Measurements from ENCODE around the gene RFFL. TPM values are rescaled to one million over a fixed set of nuclear protein-coding genes. Genes with fewer than 3 reads are reported as not detected.
A peak's percentile ranks its signal among the peaks of the same experiment; 100 is the strongest.
"Not testable (repeated sequence)": the region's sequence is repeated elsewhere in the genome, so short reads cannot be mapped to it uniquely, and the experiment has no call there.

Gene RFFL, protein sequence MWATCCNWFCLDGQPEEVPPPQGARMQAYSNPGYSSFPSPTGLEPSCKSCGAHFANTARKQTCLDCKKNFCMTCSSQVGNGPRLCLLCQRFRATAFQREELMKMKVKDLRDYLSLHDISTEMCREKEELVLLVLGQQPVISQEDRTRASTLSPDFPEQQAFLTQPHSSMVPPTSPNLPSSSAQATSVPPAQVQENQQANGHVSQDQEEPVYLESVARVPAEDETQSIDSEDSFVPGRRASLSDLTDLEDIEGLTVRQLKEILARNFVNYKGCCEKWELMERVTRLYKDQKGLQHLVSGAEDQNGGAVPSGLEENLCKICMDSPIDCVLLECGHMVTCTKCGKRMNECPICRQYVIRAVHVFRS
- 10 to 100 TPM; 19.6 to 23.8 (median 23.8) TPM for polyA plus RNA-seq (ENCODE audit: insufficient read length in 3 of 3)

DNA sequence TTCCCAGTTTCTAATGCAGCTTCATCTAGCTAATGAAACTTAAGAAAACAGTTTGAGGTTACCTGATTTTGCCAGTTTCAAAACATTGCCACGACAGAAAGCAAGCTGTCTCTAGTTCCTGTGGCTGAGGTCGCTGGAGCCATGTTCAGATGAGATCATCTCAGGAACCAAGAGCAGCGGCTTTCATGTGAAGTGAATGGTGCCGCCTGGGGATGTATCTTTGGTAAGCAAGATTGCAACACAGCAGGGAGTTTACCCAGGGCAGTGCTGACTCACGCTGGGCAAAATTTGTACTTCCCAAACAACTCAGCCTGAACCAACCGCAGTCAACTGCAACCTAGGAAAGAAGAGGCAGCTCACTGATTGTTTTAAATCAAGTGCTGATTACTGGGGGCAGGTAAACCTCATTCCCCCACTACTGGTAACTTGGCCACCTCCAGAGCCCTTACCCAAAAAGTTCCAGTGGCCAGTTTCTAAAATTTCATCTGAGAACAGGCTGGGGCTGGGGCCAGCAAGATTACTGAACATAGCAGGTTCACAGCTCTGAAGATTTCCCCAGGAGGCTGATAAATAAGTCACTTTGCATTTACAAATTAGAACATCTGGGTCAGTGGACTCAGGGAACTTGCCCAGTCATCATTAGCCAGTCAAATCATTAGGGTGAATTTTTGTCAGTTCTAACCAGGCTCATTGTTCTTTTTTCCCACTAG, at the start of gene RFFL:
Gene RFFL (minus strand): TSS at position 194 of the 710 bp plus-strand sequence. CDS start 37,154 bp downstream, outside the sequence.
- DNase-seq (ENCODE audit: low read depth in 3 of 3, low spot score in 2 of 3), result peak; percentile 45 to 63 (median 55)

DNA sequence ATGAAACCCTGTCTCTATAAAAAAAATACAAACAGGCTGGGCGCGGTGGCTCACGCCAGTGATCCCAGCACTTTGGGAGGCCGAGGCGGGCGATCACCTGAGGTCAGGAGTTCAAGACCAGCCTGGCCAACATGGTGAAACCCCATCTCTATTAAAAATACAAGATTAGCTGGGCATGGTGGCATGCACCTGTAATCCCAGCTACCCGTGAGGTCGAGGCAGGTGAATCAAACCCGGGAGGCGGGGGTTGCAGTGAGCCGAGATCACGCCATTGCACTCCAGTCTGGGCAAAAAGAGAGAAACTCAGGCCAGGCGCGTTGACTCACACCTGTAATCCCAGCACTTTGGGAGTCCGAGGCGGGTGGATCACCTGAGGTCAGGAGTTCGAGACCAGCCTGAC, 47.3 kb upstream of the RFFL start:
- not testable (repeated sequence) for DNase-seq (ENCODE audit: low read depth in 3 of 3, low spot score in 2 of 3)

DNA sequence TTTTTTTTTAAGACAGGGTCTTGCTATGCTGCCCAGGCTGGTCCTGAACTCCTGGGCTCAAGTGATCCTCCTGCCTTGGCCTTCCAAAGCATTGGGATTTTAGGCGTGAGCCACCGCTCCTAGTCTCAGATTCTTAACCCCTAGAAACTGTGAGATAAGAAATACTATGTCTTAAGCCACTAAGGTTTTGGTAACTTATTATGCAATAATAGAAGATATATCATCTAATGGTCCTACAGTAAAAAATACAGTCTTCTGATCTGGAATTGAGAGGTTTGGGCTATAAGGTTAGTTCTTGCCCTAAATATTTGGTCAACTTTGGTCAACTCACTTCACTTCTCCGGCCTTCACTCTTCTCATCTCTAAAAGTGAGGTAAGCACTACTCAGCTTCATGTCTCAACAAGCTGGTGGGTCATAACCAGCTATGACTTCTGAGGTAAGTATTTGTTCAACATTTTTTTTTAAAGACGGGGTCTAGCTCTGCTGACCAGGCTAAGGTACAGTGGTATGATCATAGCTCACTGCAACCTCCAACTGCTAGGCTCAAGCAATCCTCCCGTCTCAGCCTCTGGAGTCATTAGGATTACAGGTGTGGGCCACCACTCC, 41.4 kb upstream of the RFFL start:
- DNase-seq (ENCODE audit: low read depth in 3 of 3, low spot score in 2 of 3), result no peak

DNA sequence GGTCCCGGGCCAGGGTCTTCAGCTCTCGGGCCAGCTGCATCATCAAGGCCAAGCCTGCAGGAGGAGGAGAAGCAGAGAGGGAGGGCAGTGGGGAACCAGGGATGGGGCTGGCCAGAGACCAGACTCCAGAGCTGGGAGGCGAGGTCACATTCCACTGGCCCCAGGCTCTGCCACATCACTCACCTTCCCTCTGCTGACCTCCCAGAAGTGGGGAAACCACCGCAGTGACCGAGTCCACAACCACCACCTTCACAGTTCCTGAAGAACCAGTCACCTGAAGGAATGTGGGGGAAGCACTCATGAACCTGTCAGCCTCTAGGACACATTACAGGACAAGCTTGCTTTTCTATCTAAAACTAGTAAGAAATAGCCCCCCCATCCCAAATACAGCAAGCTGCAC, 39.8 kb upstream of the RFFL start:
- DNase-seq (ENCODE audit: low read depth in 3 of 3, low spot score in 2 of 3), result no peak

DNA sequence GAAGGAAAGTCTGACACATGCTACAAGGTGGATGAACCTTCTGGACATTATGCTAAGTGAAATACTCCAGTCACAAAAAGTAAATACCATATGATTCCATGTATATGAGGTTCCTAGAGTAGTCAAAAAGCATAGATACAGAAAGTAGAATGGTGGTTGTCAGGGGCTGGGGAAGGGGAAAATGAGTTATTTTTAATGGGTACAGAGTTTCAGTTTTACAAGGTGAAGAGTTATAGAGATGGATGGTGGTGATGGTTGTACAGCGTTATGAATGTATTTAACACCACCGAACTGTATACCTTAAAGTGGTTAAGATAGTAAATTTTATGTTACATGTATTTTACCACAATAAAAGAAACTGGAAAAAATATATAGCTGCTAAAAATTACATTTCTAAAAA, 38.2 kb upstream of the RFFL start:
- no peak for DNase-seq (ENCODE audit: low read depth in 3 of 3, low spot score in 2 of 3)

DNA sequence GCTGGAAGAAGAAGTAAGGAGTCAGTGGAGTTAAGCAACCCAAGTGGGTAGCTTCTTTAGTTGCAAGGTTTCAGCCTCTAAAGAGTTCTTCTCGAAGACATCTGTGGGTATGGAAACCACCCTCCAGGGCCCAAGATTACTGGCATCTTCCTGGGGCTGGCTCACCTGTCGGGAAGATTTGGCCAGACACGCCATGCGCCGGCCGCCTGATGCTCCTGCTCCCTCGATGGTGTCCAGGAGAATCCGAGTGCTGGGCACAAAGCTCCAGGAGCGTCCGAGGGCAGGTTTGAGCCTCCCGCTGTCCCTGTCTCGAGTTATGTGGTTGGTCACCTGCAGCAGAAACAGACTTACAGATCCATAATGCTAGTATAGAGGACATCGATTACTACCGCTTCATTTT, 37.5 kb upstream of the RFFL start:
- DNase-seq (ENCODE audit: low read depth in 3 of 3, low spot score in 2 of 3), result no peak

DNA sequence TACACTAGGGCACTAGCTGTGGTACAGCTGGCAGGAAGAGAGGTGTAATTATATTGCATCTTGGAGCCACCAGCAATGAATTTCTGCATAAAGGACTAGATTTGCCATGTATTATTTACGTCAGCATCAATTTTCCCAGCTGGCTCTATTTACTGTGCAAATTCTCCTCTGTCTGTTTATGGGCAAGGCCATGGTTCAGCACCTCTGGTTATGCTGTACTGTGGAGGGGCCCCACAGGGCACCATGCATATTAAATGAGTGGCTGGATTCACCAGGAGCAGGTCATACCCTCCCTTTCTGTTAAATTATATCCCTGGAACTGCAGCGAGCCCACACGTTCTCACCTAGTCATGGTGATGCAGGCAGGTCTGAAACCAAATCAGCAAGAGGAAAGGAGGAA, 36.4 kb upstream of the RFFL start:
- DNase-seq (ENCODE audit: low read depth in 3 of 3, low spot score in 2 of 3), result no peak

DNA sequence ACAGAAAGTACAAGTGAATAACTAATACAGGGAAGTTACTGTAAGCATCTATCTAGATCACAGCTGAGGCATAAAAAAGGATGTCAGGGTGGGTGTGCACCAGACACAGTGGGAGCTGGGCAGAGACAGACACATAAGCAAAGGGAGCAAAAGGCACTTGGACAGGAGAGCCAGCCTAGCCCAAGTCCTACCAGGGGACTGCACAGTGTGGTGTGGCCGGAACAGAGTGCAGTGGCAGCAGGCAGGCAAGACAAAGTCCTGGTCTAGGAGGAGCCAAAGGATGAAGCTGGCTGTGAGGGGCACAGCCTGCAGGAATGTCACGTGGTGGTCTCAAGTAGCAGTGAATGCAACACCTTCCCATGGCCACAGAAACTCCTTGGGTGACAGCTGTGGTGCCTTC, 34.3 kb upstream of the RFFL start:
- DNase-seq (ENCODE audit: low read depth in 3 of 3, low spot score in 2 of 3), result no peak

DNA sequence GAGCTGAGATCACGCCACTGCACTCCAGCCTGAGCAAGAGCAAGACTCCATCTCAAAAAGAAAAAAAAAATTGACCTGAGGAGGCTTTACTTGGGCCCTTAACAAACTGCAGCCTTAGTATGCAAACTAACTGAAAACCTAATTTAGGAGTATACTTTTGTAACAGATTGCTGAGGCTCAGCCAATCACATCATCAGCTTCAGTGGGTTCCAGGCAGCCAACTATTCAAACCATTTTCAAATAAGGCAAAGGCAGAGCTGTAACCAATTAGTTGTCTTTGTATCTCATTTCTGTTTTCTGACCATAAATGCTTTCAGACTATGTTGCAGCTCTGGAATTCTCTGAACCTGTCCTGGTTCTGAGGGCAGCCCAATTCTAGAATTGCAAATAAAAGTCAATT, 32.2 kb upstream of the RFFL start:
- no peak for DNase-seq (ENCODE audit: low read depth in 3 of 3, low spot score in 2 of 3)

DNA sequence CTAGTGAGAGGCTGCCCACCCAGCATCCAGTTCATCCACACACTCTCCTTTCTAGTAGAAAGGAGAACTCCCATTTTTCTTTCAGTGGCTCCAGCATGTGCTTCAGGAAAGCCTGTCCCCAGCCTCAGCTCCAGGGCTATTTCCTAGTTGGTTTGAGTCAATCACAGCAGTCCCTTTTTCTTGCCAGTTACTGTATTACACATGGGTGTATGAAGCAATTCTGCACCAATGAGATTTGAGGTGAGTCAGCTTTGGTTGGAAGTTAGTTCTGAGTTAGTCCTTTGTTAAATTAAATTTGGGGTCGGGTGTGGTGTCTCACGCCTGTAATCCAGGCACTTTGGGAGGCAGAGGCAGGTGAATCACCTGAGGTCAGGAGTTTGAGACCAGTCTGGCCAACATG, 31.4 kb upstream of the RFFL start:
- no peak for DNase-seq (ENCODE audit: low read depth in 3 of 3, low spot score in 2 of 3)

DNA sequence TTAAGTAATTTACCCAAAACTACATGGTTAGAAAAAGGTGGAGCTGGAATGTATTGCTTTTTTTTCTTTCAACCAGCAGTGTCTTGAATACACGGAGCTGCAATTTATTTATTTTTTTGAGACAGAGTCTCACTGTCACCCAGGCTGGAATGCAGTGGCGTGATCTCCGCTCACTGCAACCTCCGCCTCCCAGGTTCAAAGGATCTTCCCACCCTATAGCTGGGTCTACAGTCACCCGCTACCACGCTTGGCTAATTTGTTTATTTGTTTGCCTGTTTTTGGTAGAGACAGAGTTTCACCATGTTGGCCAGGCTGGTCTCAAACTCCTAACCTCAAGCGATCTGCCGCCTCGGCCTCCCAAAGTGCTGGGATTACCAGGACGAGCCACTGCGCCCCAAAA, 27.2 kb upstream of the RFFL start:
- not testable (repeated sequence) for DNase-seq (ENCODE audit: low read depth in 3 of 3, low spot score in 2 of 3)

DNA sequence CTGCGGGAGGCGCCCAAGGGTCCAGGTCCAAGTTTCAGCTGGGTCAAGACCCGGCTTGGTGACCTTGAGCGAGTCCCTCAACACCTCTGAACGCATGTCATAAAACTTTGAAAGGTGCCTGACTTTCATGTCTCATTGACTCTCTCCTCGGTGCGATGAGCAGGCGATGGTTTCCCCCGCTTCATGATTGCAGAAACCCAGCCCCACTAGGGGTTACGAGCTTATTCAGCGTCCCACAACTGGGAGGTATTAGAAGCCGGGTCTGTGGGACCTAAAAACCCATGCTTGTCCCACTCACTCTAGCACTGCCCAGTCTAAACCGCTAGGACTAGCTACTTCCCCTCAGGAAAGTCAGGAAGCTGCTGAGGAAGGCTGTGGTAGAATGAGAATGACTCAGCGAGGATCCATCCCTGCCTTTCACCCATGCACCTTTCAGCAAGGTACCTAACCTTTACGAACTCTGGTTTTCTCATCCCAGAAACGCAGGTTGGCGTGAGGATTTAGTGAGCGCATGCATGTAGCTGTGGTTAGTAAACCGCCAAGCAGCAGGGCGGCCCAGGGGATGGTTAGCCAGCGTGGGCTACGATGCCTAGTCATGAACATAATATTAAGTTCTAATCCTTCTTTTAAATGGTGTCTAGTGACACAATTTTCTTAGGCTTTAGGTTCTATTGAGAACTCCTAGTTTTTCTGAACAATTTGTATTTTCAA, 26.2 kb upstream of the RFFL start:
- peak in 1 of 3 donors; percentile 9 for DNase-seq (ENCODE audit: low read depth in 3 of 3, low spot score in 2 of 3)

DNA sequence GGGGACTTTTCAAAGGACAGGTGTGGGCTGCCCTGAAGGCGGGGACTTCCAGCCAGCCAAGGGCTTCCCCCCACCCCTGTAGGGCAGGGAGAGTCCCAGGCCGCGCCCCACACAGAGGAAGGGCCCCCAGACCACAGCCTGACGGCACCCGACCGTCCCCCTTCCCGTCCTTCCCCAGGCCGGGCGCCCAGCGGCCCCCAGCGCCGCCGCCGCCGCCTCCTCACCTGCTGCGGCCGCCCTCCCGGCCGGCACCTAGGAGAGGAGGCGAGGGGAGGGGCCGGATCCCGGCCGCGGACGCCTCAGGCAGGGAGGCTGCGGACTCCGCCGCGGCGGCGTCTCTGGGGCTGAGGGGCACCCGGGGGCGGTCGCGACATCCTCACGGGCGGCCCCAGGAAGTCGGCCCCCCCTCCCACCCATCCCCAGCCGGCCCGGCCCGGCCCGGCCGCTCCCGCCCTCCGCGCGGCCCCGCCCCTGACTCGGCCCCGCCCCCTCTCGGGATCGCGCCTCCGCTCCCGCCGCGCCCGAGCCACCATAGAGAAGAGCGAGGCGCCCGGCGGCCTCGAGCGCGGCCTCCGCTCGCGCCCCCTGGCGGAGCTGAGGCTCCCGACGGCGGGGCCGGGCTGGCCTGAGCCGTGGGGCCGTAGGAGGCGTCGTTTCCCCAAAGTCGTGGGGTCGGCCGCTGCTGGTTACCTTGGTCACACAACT, 25.5 kb upstream of the RFFL start:
- peak in 2 of 3 donors; percentile 53 to 65 for DNase-seq (ENCODE audit: low read depth in 3 of 3, low spot score in 2 of 3)

DNA sequence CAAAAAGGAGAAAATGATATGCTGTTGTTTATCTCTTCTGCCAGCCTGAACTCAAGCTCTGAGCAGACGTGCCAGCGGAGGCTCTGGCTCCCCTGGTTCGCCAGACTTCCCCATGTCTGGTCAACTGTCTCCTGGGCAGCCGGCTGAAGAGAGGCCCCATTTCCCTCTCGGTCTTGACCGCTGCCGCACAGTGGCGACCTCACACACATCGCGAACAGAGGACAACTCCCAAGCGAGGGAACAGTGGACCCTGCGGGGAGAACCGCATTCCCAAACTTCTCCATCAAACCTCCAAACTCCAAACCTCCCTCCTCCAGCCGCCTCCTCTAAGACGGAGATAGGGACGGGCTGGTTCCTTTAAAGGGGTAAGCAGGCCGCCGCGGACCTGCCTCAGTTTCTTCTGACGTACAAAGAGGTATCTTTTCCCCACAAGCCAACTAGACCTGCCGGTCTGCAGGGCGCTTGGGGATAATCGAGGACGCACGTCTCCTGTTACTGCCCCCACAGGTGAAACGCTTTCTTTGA, 24.9 kb upstream of the RFFL start:
- peak in 1 of 3 donors; percentile 27 for DNase-seq (ENCODE audit: low read depth in 3 of 3, low spot score in 2 of 3)

DNA sequence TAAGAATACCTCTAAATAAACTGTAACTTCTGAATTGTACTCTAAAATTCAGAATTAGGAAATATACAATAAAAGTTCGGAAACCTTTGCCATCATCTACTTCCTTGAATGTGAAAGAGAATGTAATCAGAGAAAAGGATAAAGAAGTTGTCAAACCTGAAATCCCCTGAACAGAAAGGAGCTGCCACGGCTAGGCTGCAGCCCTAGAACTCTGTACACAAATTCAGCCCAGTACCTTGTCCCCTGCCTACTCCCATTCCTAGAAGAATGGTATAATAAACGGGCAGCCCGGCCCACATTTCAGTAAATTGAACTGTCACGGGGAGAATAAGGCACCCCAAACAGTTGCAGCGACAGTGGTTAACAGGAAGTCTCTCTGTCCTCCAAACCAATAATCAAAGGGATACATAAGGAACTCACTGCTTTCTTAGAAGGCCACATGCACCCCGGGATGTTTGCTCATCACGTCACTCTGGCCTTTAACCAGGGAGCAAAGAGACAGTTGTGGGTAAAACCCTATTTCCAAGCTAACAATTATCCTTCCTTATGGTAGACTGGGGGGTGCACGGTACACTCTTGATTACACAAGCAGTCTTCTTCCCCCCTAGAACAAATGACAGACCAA, 24.3 kb upstream of the RFFL start:
- no peak for DNase-seq (ENCODE audit: low read depth in 3 of 3, low spot score in 2 of 3)

DNA sequence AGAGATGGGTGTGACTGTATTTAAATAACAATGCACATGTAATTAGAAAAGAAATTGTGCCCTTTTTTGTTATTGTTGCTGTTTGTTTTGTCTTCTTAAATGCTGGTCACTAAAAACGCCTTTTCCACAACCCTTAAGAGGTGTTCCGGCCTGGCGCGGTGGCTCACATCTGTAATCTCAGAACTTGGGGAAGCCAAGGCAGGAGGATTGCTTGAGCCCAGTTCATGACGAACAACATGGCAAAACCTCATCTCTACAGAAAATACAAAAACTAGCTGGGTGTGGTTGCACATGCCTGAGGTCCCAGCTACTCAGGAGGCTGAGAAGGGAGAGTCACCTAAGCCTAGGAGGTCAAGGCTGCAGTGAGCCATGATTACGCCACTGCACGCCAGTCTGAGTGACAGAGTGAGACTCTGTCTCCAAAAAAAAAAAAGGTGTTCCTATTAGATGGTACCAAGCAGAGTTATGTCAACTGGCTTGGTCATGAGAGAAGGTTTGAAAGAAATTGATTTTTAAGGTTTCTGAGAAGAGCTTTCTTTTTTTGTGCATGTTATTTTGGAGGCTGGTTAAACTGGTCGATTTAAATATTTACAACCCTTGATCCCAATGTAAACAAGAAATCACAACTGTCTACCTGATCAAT, 23.5 kb upstream of the RFFL start:
- DNase-seq (ENCODE audit: low read depth in 3 of 3, low spot score in 2 of 3), result no peak

DNA sequence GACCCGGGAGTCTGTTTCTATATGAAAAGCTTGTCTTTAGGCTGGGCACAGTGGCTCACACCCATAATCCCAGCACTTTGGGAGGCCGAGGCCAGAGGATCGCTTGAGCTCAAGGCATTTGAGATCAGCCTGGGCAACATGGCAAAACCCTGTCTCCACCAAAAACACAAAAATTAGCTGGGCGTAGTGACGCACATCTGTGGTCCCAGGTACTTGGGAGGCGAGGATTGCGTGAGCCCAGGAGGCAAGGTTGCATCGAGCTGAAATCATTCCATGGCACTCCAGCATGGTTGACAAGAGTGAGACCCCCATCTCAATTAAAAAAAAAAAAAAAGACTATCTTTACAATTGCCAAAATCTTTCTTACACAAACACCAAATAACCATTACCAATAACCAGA, 22.7 kb upstream of the RFFL start:
- DNase-seq (ENCODE audit: low read depth in 3 of 3, low spot score in 2 of 3), result no peak

DNA sequence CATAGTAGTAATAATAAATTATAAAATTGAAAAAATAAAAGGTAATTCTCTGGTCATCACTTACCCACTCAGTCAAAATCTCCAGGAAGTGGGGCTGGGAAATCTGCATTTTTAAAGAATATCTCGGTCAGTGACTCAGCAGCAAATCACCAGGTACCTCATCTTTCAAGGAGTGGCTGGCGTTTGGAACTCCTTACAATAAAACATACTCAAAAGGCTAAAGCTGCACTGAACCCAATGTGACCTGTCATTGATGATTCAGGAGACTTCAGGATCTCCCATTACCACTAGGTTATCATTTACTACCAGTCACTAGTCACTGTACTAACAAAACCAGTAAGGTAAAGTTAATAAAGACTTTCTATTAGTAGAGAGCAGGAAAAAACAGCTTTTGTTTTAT, 21.5 kb upstream of the RFFL start:
- DNase-seq (ENCODE audit: low read depth in 3 of 3, low spot score in 2 of 3), result no peak

DNA sequence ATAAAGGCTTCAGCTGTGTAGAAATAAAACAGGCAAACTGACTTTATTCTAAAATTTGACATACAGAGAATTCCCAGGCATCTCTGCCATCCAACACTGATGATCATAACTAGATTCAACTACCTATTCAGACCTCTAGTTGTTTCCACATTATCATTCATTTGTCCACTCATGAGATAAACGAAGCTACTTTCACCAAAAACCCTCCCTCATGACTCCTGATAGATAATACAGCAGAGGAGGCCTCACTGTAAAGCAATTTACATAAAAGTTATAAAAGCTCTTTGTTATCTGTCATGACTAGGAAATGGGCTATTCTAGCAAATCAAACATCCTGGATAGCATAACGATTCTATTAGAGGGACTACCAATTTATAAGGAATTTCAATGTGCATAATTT, 19.6 kb upstream of the RFFL start:
- DNase-seq (ENCODE audit: low read depth in 3 of 3, low spot score in 2 of 3), result no peak

Data from right renal cortex interstitium (tissue), 3 donors.